ENCODE results near the gene TRIM33. TPM values are rescaled to one million over a fixed set of nuclear protein-coding genes. Genes with fewer than 3 reads are reported as not detected.

TRIM33 gene
- total and polyA plus RNA-seq, 2 of the 13 experiments (the other 11 are each of a cell fraction or from before 2014, with no cell fraction given): 35.5 to 42.2 TPM

DNA sequence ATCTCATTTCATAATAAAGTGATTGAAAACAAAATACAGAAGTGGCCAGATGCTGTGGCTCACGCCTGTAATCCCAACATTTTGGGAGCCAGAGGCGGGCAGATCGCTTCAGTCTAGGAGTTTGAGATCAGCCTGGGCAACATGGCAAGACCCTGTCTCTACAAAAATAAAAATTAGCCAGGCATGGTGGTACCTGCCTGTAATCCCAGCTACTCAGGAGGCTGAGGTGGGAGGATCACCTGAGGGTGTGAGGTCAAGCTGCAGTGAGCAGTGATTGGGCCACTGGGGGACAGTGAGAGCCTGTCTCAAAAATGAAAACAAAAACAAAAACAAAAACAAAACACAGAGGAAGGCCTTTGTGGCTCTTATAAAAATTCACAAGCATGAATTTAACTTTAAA lies 38.6 kb downstream of the TRIM33 start:
- TF ChIP-seq, protein P1, sequence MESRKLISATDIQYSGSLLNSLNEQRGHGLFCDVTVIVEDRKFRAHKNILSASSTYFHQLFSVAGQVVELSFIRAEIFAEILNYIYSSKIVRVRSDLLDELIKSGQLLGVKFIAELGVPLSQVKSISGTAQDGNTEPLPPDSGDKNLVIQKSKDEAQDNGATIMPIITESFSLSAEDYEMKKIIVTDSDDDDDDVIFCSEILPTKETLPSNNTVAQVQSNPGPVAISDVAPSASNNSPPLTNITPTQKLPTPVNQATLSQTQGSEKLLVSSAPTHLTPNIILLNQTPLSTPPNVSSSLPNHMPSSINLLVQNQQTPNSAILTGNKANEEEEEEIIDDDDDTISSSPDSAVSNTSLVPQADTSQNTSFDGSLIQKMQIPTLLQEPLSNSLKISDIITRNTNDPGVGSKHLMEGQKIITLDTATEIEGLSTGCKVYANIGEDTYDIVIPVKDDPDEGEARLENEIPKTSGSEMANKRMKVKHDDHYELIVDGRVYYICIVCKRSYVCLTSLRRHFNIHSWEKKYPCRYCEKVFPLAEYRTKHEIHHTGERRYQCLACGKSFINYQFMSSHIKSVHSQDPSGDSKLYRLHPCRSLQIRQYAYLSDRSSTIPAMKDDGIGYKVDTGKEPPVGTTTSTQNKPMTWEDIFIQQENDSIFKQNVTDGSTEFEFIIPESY (CRISPR knock-in tag; IDR thresholded peaks at IDR 0.05): no peak
- TF ChIP-seq, protein P2, sequence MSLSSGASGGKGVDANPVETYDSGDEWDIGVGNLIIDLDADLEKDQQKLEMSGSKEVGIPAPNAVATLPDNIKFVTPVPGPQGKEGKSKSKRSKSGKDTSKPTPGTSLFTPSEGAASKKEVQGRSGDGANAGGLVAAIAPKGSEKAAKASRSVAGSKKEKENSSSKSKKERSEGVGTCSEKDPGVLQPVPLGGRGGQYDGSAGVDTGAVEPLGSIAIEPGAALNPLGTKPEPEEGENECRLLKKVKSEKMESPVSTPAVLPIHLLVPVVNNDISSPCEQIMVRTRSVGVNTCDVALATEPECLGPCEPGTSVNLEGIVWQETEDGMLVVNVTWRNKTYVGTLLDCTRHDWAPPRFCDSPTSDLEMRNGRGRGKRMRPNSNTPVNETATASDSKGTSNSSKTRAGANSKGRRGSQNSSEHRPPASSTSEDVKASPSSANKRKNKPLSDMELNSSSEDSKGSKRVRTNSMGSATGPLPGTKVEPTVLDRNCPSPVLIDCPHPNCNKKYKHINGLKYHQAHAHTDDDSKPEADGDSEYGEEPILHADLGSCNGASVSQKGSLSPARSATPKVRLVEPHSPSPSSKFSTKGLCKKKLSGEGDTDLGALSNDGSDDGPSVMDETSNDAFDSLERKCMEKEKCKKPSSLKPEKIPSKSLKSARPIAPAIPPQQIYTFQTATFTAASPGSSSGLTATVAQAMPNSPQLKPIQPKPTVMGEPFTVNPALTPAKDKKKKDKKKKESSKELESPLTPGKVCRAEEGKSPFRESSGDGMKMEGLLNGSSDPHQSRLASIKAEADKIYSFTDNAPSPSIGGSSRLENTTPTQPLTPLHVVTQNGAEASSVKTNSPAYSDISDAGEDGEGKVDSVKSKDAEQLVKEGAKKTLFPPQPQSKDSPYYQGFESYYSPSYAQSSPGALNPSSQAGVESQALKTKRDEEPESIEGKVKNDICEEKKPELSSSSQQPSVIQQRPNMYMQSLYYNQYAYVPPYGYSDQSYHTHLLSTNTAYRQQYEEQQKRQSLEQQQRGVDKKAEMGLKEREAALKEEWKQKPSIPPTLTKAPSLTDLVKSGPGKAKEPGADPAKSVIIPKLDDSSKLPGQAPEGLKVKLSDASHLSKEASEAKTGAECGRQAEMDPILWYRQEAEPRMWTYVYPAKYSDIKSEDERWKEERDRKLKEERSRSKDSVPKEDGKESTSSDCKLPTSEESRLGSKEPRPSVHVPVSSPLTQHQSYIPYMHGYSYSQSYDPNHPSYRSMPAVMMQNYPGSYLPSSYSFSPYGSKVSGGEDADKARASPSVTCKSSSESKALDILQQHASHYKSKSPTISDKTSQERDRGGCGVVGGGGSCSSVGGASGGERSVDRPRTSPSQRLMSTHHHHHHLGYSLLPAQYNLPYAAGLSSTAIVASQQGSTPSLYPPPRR (CRISPR knock-in tag; IDR thresholded peaks at IDR 0.05; ENCODE audit: borderline replicate concordance): no peak
- TF ChIP-seq PHF8 (CRISPR knock-in tag; IDR thresholded peaks at IDR 0.05) (no peak), YY1 (IDR thresholded peaks at IDR 0.05; ENCODE audit: insufficient read depth, insufficient replicate concordance, low read depth, low read length) (no peak), SMAD9 (CRISPR knock-in tag; IDR thresholded peaks at IDR 0.05) (no peak)
- TF ChIP-seq, protein P3, sequence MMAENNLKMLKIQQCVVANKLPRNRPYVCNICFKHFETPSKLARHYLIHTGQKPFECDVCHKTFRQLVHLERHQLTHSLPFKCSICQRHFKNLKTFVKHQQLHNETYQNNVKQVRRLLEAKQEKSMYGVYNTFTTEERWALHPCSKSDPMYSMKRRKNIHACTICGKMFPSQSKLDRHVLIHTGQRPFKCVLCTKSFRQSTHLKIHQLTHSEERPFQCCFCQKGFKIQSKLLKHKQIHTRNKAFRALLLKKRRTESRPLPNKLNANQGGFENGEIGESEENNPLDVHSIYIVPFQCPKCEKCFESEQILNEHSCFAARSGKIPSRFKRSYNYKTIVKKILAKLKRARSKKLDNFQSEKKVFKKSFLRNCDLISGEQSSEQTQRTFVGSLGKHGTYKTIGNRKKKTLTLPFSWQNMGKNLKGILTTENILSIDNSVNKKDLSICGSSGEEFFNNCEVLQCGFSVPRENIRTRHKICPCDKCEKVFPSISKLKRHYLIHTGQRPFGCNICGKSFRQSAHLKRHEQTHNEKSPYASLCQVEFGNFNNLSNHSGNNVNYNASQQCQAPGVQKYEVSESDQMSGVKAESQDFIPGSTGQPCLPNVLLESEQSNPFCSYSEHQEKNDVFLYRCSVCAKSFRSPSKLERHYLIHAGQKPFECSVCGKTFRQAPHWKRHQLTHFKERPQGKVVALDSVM (CRISPR knock-in tag; IDR thresholded peaks at IDR 0.05): peak; percentile 63
- Histone ChIP-seq H3K36me3 (replicated peaks in 1 of 2; ENCODE audit: control insufficient read depth in 1 of 2, insufficient read depth in 2 of 2, low read length in 2 of 2) (no peaks in the 10 kb centered on the region), H3K4me3 (replicated peaks in 1 of 3; ENCODE audit: insufficient read depth in 1 of 3, low read depth in 2 of 3, low read length in 3 of 3) (no peak overlapping the region), H3K9ac (ENCODE audit: insufficient read depth, low read depth, low read length) (no peak overlapping the region), H3K4me2 (ENCODE audit: low read depth, low read length) (no peak overlapping the region), H2AFZ (ENCODE audit: low read length) (no peak overlapping the region), H4K20me1 (ENCODE audit: insufficient read depth, low read length) (no peaks in the 10 kb centered on the region), H3K4me1 (ENCODE audit: insufficient read depth, low read length) (peaks cover 79% of the 10 kb centered on the region), H3K79me2 (ENCODE audit: insufficient read depth, low read length) (peaks cover 96% of the 10 kb centered on the region), H3K27me3 (ENCODE audit: control insufficient read depth in 1 of 2, insufficient read depth in 2 of 2, low read length in 2 of 2) (no peaks in the 10 kb centered on the region), H3K27ac (ENCODE audit: extremely low read length, insufficient read depth, low read length) (no peak overlapping the region), H3K9me3 (ENCODE audit: low read length) (no peaks in the 10 kb centered on the region)
- ATAC-seq (no peak), DNase-seq (ENCODE audit: low spot score) (no peak), FAIRE-seq (no peak)
- intact Hi-C loops (cut with micrococcal nuclease; ENCODE audit: unreplicated experiment) (no loop called here), in situ Hi-C loops (cut with HindIII; ENCODE audit: extremely low pct_ligation_motif_present, low pct_unique_long_range_greater_than_20kb) (no loop called here)
- ChIA-PET CTCF (ENCODE audit: low intra/inter-chr PET ratio, low total read pairs) (no interaction called here), POLR2A (no interaction called here)
- BruUV-seq (replicated peaks): no TSS peak
- 100% methylated on average over 3 of the region's 3 CpGs for WGBS (ENCODE audit: low lambda C conversion rate)
